OCI-LY3 (cell line): ENCODE measurements around the gene KRTAP5-10.

Experiments used
- CTCF ChIP-seq: fragments of 200-600, 300-600 bp; sonication (generic); IDR thresholded peaks from 2 replicates; pipeline ENCODE4 v1.5.1; 2014; ENCODE audit warnings: antibody characterized with exemption, low read length, low read depth
- EZH2phosphoT487 ChIP-seq: fragments of 200-600 bp; shearing (Covaris generic); IDR thresholded peaks from 2 replicates; pipeline ENCODE4 v1.6.1; 2018; ENCODE audit warnings: antibody characterized with exemption, mixed run types, low read depth

GRCh38 chr11:71582309-71582895, 17.0 kb downstream of the KRTAP5-10 start, which contains the start of gene KRTAP5-11:
- TF ChIP-seq CTCF = no peak
- TF ChIP-seq EZH2phosphoT487 = no peak
